SU-DHL-6 (cell line): ENCODE measurements around the gene SGMS2.

Experiments used
- H2AFZ ChIP-seq: fragments of 200-600 bp; sonication (generic); 2 replicates; pipeline ENCODE4 v1.6.1; 2014; ENCODE audit warnings: low read depth, mild to moderate bottlenecking, moderate library complexity, mixed read lengths, antibody characterized with exemption, low read length; ENCODE audit not compliant: severe bottlenecking
- H3F3A ChIP-seq: fragments of 200-600 bp; shearing (Covaris generic); 2 replicates; pipeline ENCODE4 v1.6.0; 2016; ENCODE audit warnings: antibody characterized with exemption, mild to moderate bottlenecking; ENCODE audit not compliant: insufficient read depth
- H3K27ac ChIP-seq: fragments of 200-600 bp; sonication (generic); 2 replicates; pipeline ENCODE4 v1.5.1; 2016; ENCODE audit warnings: low read depth, mild to moderate bottlenecking, low read length, moderate library complexity, mixed read lengths
- H3K27me3 ChIP-seq: fragments of 200-600 bp; sonication (generic), shearing (Covaris generic); 2 replicates; pipeline ENCODE4 v1.6.0; 2014; ENCODE audit warnings: mild to moderate bottlenecking, low read length
- H3K36me3 ChIP-seq: fragments of 200-600 bp; sonication (generic); 2 replicates; pipeline ENCODE4 v1.6.1; 2014; ENCODE audit warnings: mild to moderate bottlenecking, low read length, mixed read lengths
- H3K4me2 ChIP-seq: fragments of 300-600, 200-600 bp; shearing (Covaris generic), sonication (generic); 2 replicates; pipeline ENCODE4 v1.6.0; 2014; ENCODE audit warnings: low read length, low read depth, mild to moderate bottlenecking; ENCODE audit not compliant: poor library complexity, severe bottlenecking
- H3K4me3 ChIP-seq: fragments of 200-600 bp; sonication (generic); 2 replicates; pipeline ENCODE4 v1.5.1; 2014; ENCODE audit warnings: antibody characterized with exemption, low read length, mild to moderate bottlenecking, mixed read lengths; ENCODE audit not compliant: insufficient read depth, poor library complexity, severe bottlenecking
- H3K79me2 ChIP-seq: fragments of 200-600 bp; sonication (generic); 2 replicates; pipeline ENCODE4 v1.6.1; 2014; ENCODE audit warnings: mild to moderate bottlenecking, low read length, moderate library complexity; ENCODE audit not compliant: insufficient read depth
- H3K9ac ChIP-seq: fragments of 200-600 bp; sonication (generic); 2 replicates; pipeline ENCODE4 v1.7.0; 2014; ENCODE audit warnings: mild to moderate bottlenecking, low read length
- H3K9me2 ChIP-seq: fragments of 200-600 bp; sonication (generic); replicated peaks from 2 replicates; pipeline ENCODE4 v1.6.1; 2014; ENCODE audit warnings: low read length; ENCODE audit not compliant: insufficient read depth
- H3K9me3 ChIP-seq: fragments of 200-600 bp; sonication (generic); 2 replicates; pipeline ENCODE4 v1.6.1; 2014; ENCODE audit warnings: low read length, mixed read lengths; ENCODE audit not compliant: insufficient read depth
- H4K20me1 ChIP-seq: fragments of 200-600 bp; sonication (generic); 2 replicates; pipeline ENCODE4 v1.6.1; 2014; ENCODE audit warnings: low read depth, mild to moderate bottlenecking, antibody characterized with exemption, low read length, moderate library complexity, mixed read lengths
- EZH2phosphoT487 ChIP-seq: fragments of 200-600 bp; sonication (generic), shearing (Covaris generic); conservative IDR thresholded peaks from 2 replicates; pipeline ENCODE4 v1.6.1; 2018; ENCODE audit warnings: mild to moderate bottlenecking, antibody characterized with exemption, low read length, moderate library complexity, mixed read lengths
- TF ChIP-seq, protein P1 (sequence below): fragments of 200-600 bp; sonication (generic); IDR thresholded peaks from one replicate; pipeline ENCODE4 v1.5.1; 2017; ENCODE audit warnings: antibody characterized with exemption, mild to moderate bottlenecking, low read length, moderate library complexity; ENCODE audit not compliant: insufficient read depth, poor library complexity, severe bottlenecking

The SGMS2 gene

DNA sequence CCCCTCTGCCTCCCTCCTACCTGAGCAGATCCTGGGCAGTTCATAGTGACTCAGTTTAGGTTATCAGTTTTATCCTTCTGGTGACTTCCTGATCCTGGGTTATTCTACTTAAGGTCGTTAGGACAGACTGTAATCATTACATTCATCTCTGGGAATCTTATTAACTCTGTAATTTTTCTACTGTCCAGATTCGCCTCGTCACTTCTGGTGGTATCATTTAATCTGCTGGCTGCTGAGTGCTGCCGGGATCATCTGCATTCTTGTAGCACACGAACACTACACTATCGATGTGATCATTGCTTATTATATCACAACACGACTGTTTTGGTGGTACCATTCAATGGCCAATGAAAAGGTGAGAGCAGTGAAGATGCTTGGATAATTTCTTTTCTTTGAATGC lies 83.6 kb downstream of the SGMS2 start:
- TF ChIP-seq EZH2phosphoT487, result no peak
- TF ChIP-seq, protein P1, sequence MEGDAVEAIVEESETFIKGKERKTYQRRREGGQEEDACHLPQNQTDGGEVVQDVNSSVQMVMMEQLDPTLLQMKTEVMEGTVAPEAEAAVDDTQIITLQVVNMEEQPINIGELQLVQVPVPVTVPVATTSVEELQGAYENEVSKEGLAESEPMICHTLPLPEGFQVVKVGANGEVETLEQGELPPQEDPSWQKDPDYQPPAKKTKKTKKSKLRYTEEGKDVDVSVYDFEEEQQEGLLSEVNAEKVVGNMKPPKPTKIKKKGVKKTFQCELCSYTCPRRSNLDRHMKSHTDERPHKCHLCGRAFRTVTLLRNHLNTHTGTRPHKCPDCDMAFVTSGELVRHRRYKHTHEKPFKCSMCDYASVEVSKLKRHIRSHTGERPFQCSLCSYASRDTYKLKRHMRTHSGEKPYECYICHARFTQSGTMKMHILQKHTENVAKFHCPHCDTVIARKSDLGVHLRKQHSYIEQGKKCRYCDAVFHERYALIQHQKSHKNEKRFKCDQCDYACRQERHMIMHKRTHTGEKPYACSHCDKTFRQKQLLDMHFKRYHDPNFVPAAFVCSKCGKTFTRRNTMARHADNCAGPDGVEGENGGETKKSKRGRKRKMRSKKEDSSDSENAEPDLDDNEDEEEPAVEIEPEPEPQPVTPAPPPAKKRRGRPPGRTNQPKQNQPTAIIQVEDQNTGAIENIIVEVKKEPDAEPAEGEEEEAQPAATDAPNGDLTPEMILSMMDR, result no peak
- H3K9me2 ChIP-seq, result no peaks in the 10 kb centered on the region
- H3K9me3 ChIP-seq, result no peaks in the 10 kb centered on the region
- H3F3A ChIP-seq, result no peaks in the 10 kb centered on the region
- no peak overlapping the region for H3K4me3 ChIP-seq
- no peaks in the 10 kb centered on the region for H4K20me1 ChIP-seq
- H3K36me3 ChIP-seq, result no peaks in the 10 kb centered on the region
- H3K4me2 ChIP-seq, result no peak overlapping the region
- H3K79me2 ChIP-seq, result no peaks in the 10 kb centered on the region
- H2AFZ ChIP-seq, result no peak overlapping the region
- no peaks in the 10 kb centered on the region for H3K27me3 ChIP-seq
- no peak overlapping the region for H3K27ac ChIP-seq
- H3K9ac ChIP-seq, result no peak overlapping the region

DNA sequence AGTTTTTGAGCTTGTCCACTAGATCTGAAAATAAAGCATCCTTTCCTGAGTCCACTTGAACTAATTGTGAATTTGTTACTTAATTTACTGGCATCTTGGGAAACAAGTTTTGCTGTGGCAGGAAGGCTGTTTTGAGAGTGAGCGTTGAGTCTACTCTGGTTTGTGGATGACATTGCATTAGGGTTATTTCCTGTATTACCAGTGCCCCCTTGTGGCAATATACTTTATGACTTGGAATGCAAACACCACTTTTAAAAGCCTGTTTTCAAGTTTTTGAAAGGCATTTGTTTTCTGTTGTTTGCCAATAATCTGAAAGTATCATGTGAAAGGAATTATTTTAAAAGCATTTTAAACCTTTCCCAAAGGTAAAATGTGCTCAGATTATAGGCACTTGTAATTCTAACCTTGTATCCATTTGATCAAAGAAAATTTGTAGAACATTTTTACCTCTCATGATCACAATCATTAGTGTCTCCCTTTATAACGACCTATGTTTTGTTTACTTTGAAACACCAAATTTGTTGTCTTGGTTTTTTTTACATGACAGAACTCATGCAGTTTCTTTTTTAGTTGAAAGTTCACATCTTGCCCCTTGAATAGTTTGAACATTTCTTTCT lies 88.7 kb downstream of the SGMS2 start:
- no peak overlapping the region for H3K4me2 ChIP-seq
- no peaks in the 10 kb centered on the region for H4K20me1 ChIP-seq
- H3K27ac ChIP-seq, result no peak overlapping the region
- H3K4me3 ChIP-seq, result no peak overlapping the region
- no peak overlapping the region for H2AFZ ChIP-seq
- H3K36me3 ChIP-seq, result no peaks in the 10 kb centered on the region
- TF ChIP-seq, protein P1, result peak; percentile 33
- no peak for TF ChIP-seq EZH2phosphoT487
- H3K27me3 ChIP-seq, result no peaks in the 10 kb centered on the region
- H3K9ac ChIP-seq, result no peak overlapping the region
- no peaks in the 10 kb centered on the region for H3F3A ChIP-seq
- no peaks in the 10 kb centered on the region for H3K79me2 ChIP-seq
- no peaks in the 10 kb centered on the region for H3K9me3 ChIP-seq
- H3K9me2 ChIP-seq, result no peaks in the 10 kb centered on the region

DNA sequence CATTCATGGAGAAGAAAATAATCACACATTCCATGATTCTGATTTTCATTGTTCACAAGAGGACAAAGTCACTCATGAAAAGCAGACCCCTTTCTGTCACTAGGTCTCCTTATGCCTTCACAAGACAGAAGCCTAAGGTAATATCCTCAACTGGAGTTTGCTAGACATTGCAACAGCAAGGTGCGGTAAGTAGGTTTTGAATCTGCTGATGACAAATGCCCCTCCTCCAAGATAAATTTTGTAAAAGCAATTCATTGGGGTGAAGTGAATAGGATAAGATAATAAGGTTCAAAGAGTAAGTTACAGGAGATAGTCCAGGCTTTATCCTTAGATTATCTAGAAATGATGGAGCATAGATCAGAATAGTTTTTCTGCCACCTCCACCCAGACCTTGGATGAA lies 90.5 kb downstream of the SGMS2 start:
- Histone ChIP-seq H3F3A (no peaks in the 10 kb centered on the region), H3K27ac (no peak overlapping the region), H4K20me1 (no peaks in the 10 kb centered on the region), H3K4me3 (no peak overlapping the region), H3K9me3 (no peaks in the 10 kb centered on the region), H3K4me2 (no peak overlapping the region), H3K9ac (no peak overlapping the region), H3K9me2 (no peaks in the 10 kb centered on the region), H3K79me2 (no peaks in the 10 kb centered on the region), H3K36me3 (no peaks in the 10 kb centered on the region), H2AFZ (no peak overlapping the region), H3K27me3 (no peaks in the 10 kb centered on the region)
- TF ChIP-seq EZH2phosphoT487, result no peak
- TF ChIP-seq, protein P1, result no peak
